ENCODE data around the gene RPS8.
"Not testable (repeated sequence)": the region's sequence is repeated elsewhere in the genome, so short reads cannot be mapped to it uniquely, and the experiment has no call there.

Gene RPS8

DNA sequence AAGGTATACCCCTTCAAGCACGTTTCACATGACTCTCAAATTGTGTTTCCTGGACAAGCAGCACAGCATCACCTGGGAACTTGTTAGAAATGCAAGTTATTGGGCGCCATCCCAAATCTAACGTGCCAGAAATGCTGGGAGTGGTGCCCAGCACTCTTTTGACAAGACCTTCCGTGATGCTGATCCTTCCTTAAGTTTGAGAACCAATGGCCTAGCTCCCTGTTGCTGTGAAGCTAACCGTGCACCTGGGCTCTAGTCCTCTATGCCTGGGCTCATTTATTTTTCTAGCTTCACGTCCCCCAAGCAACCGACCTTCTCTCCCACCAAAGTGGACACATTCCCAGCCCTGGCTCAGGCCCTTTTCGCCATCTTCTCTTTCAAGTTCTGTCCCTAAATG is 8.4 kb downstream of the RPS8 start:
- peak; percentile 36 for DNase-seq

DNA sequence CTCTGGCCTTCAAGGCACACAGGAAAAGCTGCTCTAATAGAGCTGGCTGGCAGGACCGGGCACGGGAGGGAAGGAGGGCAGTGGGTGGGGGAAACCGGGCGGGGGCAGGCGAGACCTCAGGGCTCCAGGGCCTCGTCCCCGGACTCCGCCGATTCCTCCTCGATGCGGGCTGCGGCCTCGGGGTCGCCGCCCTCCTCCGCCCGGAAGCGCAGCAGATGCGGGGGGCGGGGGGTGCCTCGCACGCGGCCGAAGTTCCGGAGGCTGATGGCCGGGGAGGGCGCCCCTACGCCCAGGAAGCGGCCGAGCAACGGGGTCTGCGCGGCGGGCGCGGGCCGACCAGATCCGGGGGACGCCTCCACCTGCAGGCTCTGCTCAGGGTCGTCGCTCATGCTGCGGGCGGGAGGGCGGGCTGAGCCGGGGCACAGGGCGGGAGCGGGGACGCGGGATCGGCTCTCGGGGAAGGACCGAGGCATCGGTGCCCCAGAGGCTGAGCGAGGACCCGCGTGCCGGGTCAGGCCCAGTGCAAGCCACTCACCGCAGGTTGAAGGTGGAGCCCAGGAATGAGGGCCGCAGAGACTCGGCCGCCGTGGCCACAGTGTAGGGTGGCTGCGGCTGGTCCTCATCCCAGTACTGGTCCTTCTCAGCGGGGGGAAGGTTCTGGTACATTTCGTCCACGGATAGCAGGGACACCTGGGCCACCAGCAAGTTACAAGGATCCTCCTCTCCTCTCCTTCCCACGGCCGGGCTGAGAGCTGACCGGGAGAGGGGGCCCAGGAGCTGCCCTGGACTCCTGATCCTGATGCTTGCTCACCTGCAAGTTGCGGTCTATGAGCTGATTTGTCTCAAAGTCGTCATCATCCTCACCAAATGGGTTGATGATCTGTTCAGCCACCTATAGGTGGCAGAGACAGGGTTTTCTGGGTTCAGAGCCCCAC is 9.0 kb downstream of the RPS8 start:
- peak; percentile 24 for DNase-seq

DNA sequence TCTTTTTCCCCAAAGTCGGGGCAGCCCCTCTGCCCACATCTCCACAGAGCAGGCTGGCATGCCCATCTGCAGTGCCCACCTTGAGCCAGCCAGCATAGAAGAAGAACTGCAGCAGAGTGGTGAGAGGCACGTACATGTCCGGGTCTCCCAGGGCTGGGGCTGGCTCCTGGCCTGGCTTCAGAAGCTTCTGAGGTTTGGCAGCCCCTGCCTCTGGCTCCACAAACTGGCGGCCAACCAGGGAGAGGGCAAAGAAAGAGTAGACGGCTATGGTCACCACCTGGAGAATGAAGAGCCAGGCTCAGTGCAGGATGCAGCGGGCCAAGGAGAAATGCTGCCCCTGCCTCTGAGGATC is 9.7 kb downstream of the RPS8 start:
- no peak for DNase-seq

DNA sequence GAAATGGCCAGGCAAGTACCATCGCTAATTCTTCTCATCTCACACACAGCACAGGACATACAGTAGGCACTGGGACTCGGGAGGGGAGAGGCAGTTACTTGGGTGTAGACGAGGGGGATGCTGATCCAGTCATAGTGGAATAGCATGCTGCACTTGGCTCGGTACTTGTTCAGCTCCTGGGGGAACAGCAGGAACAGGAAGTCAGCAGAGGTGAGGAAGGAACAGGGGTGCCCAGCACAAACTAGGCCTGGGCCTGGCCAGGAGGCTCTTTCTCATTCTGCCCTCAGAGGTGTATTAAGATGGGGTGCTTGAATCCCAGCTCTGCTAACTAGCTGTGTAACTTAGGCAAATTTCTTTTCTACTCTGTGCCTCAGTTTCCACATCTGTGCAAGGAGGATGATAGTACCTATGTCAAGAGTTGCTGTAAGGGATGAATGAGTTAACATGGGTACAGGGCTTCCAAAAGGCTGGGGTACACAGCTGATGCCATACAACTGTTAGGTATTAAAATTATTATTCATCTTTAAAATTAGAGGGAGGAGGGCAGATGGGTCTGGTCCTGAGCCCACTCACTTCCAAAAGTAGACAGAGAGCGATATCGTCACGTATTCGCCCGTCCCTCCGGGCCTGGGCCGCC is 10.3 kb downstream of the RPS8 start:
- DNase-seq: no peak

- peak; percentile 77 for DNase-seq
These were observed 10.9 kb downstream of the RPS8 start for GRCh38 chr1:44786138-44786840.

DNA sequence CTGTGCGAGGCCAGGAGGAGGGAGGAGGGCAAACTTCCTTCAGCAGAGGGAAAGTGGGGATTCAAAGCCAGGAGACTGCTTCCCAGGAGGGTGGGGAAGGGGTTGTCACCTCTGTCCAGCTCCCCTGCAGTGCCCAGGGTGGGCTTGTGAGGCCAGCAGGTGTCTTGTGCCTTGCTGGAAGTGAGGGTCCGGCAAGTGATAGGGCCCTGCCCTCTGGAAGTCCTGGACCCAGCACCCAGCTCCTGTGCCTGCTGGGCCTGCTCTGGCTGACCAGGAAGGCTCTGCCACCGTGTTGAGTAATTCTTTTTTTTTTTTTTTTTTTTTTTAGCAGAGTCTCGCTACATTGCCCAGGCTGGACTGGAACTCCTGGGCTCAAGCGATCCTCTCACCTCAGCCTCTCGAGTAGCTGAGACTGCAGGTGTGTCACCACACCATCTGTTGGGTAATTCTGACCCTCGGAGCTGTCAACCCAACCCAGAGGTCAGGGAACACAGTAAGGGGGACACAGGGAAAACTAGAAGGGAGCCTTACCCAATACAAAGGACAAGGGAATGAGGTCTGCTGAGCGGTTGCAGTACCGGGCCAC is 11.6 kb downstream of the RPS8 start:
- no peak for DNase-seq

- no peak for DNase-seq
These were observed 12.2 kb downstream of the RPS8 start for GRCh38 chr1:44787506-44787905.

DNA sequence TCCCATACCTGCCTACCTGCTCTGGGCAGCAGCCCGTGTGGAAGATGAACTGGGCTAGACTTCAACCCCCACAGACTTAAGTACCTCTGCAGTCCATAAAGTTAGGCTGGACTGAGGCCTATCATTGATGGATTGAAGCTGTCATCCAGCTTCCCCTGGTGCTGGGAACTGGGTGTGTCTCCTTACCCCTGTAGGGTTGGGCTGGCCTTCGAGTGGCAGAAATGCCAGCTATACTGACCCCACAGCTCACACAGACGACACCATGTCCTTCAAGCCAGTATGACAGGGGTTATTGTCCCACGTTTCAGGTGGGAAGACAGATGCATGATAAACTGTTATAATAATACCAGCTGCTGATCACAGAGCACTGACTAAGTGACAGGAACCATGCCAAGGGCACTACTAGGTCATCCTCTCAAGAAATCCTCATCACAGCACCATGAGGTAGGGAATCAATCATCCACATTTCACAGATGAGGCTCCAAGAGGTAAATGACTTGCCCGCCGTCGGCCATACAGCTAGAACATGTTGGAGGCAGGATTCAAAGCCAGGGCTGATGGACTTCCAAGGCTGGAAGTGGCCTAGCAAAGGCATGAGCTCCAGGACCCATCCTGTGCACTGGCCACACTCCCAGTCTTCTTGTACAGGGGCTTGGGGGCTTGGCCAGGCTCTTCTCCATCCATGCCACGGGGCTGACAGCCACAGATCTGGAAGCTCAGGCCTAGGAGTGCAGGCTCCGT is 12.9 kb downstream of the RPS8 start, which contains the start of gene BEST4:
Gene BEST4 (minus strand): TSS at position 51 of the 741 bp plus-strand sequence. CDS start 465 bp downstream, outside the sequence.
- no peak for DNase-seq

DNA sequence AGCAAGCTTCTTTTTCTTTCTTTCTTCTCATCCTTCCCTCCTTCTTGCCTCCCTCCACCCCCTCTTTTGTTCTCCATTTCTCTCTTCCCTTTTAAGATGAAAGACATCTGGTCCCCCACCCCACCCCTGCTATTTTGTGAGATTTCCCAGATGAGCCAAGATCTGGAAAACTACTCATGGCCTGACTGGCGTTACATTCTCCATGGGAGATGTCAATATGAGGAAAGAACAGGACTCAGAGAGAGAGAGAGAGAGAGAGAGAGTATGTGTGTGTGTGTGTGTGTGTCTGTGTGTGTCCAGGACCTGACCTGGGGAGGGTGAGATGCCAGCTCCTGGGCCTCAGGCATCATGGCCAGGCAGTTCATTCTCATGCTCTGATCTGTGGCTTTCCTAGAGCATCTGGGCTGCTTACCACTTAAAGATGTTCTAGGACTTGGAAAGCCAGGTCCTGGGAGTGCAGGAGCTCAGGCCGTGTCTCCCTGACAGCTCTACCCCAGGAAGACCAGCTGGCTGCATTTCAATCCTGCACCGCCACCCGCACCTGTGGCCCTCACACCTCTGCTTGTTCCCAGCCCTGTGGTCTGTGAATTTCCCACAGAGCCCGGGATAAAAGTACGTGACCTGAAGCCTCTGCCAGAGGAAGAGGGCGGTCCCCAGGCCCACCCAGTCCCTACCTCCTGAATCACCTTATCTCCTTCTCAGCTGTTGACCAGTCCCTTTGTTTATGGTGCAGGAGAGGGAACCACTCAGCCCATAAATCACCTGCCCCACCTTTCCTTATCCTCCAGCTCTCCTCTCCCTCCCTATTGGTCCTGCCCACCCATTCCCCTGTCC is 15.8 kb downstream of the RPS8 start:
- DNase-seq: no peak

DNA sequence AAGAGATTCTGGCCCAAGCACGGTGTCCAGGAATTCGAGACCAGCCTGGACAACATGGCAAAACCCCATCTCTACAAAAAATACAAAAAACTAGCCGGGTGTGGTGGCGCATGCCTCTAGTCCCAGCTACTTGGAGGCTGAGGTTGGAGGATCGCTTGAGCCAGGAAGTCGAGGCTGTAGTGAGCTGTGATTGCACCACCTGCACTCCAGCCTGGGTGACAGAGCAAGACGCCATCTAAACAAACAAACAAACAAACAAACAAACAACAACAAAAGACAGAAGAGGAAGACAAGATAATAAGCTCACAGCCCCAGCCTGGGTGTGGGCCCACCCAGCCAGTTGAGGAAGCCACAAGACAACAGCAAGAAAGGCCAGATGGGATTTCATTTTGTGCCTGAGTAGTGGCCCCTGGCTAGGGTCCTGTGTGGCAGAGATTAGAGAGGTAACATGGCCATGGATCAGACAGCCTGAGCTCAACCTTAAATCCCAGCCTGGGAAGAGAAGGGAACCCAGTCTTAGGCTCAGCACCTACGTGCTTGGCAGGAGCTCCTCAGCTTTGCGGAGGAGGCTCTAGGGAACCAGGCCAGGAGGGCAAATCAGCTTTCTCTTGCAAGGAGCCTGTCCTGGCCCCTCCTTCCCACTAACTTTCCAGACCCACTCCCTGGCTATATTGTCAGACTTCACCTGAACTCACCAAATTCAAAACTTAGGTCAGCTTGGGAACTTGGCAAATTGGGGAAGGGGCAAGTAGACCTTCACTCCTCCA is 17.6 kb downstream of the RPS8 start:
- DNase-seq: no peak

GRCh38 chr1:44797886-44798285 is 22.5 kb downstream of the RPS8 start:
- not testable (repeated sequence) for DNase-seq

DNA sequence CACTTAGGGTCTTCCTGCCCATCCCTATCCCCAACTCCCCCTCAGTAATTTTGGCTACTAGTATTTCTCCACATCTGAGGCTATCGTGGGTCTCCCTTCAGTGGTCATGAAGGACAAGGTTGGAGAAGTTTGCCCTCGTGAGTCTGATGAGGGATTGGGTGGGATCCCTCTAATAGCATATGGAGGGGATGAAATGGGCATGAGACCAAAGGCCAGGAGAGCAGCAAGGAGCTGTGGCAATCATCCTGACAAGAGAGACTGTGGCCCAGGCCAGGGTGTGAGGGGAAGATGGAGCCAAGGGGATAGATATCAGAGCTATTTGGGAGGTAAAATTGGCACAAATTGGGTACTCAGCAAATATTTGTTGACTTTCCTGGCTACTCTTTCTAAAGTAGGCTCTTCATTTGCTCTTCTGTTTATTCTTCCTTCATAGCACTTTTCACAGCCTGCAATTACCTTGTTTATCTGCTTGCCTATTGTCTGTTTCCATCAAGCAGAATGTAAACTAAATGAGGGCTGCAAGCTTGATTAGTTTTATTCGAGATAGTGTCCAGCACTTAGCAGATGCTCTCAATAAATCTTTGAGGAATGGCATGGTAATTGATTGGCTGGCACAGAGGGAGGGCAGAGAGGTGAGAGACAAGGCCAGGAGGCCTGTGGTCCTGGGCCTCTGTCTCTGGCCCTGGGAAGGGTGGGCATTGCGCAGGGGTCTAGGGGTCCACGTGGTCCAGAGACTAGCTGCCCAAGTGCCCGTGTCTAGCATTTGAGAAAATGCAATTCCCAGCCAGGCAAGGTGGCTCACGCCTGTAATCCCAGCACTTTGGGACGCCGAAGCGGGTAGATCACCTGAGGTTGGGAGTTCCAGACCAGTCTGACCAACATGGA is 23.4 kb downstream of the RPS8 start:
- DNase-seq: no peak

GRCh38 chr1:44799770-44800584 is 24.6 kb downstream of the RPS8 start, which contains the start of gene PLK3:
TSS of gene PLK3 (plus strand) at chr1:44800377. CDS start at chr1:44800464, 87 bp downstream.
- DNase-seq: peak; percentile 96

DNA sequence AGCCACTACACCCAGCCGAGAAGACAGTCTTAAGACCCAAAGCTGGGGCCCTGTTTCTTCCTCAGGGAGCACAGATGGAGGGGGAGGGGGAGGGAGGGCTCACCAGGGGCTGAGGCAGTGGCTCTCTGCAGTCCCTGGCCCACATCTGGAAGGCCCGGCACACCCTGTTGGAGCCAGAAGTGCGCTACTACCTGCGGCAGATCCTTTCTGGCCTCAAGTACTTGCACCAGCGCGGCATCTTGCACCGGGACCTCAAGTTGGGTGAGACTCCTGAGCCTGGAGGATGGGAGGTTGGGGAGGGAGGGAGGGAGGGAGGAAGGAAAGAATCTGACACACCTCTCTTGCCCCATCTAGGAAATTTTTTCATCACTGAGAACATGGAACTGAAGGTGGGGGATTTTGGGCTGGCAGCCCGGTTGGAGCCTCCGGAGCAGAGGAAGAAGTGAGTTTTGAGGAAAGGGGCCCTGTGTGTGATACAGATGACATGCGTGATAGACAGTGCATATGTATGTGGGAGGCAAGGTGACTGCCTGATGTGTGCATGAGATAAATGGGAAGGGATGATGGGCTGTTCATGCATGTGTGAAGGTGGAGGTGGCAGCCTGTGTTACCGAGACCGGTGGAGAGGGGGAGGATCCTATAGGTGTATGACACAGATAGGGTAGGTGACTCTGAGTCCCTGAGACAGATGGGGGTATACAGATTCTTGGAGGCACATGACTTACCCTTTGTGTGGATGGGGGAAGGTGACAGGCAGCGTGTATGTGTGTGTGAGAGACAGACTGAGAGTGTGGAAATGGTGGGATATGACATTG is 26.4 kb downstream of the RPS8 start:
- no peak for DNase-seq

DNA sequence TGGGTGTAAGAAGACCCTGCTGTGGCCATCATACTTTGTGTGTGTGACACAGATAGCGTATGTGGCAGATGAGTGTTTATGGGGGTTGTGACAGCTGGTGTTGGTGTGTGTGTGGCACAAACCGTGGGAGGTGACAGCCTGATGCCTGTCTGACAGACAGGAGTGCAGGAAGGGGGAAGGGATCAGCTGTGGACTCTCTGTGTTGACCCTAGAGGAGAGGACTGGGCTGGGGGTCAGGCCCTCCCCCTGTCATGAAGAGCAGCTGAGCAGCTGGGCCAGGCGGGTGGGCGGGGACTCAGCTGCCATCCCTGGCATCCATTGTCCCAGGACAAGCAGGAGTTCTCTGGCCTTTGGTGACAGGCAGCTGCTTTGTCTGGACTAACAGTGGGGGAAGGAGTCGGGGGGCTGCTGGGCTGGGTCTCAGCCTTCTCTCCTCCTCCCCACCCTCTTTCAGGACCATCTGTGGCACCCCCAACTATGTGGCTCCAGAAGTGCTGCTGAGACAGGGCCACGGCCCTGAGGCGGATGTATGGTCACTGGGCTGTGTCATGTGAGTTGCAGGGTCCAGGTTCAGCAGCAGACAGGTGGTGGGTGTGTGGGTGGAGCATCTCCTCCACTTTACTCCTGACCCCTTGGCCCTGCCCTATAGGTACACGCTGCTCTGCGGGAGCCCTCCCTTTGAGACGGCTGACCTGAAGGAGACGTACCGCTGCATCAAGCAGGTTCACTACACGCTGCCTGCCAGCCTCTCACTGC is 27.1 kb downstream of the RPS8 start:
- no peak for DNase-seq

- DNase-seq: no peak
These were observed 27.6 kb downstream of the RPS8 start for GRCh38 chr1:44803062-44803311.

All from hematopoietic multipotent progenitor cell treated with erythropoietin and hydrocortisone succinate and interleukin-3 and kit ligand, for 8 days (in vitro differentiated cells).